MM.1S (cell line): ENCODE measurements around the gene RUNX1.

Experiments
- EZH2 ChIP-seq: fragments of 300-600 bp; sonication (generic); optimal IDR thresholded peaks from 2 replicates; pipeline ENCODE3; 2017; ENCODE audit warnings: low read depth, mild to moderate bottlenecking, antibody characterized with exemption, low read length, mixed read lengths
- EZH2phosphoT487 ChIP-seq: fragments of 300-600 bp; sonication (generic); IDR thresholded peaks from 2 replicates; pipeline ENCODE4 v1.6.1; 2018; ENCODE audit warnings: antibody characterized with exemption, low read length
- TF ChIP-seq, protein P1 (sequence below): fragments of 300-600 bp; sonication (generic); IDR thresholded peaks from 2 replicates; pipeline ENCODE4 v1.5.1; 2016; ENCODE audit warnings: antibody characterized with exemption, low read length, mixed read lengths

DNA sequence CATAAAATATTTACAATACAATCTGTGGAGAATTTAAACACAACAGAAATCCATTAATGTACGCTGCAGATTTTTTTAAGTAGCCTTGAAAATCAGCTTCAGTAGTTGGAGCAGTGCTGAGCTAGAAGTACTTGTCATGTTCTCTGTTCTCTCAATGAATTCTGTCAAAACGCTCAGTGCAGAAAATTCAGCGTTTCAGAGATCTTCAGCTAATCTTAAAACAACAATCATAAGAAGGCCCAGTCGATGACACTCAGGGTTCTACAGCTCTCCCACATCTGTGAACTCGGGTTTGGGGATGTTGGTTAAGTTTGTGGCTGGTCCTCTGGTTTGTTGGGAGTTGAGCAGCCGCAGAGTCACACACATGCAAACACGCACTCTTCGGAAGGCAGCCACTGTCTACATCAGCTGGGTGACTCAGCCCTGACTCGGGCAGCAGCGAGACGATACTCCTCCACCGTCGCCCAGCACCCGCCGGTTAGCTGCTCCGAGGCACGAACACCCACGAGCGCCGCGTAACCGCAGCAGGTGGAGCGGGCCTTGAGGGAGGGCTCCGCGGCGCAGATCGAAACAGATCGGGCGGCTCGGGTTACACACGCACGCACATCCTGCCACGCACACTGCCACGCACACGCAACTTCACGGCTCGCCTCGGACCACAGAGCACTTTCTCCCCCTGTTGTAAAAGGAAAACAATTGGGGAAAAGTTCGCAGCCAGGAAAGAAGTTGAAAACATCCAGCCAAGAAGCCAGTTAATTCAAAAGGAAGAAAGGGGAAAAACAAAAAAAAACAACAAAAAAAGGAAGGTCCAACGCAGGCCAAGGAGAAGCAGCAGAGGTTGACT lies 161.2 kb downstream of the RUNX1 start:
- TF ChIP-seq, protein P1, sequence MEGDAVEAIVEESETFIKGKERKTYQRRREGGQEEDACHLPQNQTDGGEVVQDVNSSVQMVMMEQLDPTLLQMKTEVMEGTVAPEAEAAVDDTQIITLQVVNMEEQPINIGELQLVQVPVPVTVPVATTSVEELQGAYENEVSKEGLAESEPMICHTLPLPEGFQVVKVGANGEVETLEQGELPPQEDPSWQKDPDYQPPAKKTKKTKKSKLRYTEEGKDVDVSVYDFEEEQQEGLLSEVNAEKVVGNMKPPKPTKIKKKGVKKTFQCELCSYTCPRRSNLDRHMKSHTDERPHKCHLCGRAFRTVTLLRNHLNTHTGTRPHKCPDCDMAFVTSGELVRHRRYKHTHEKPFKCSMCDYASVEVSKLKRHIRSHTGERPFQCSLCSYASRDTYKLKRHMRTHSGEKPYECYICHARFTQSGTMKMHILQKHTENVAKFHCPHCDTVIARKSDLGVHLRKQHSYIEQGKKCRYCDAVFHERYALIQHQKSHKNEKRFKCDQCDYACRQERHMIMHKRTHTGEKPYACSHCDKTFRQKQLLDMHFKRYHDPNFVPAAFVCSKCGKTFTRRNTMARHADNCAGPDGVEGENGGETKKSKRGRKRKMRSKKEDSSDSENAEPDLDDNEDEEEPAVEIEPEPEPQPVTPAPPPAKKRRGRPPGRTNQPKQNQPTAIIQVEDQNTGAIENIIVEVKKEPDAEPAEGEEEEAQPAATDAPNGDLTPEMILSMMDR: no peak
- TF ChIP-seq EZH2 (no peak), EZH2phosphoT487 (no peak)
